GM21825 (cell line): ENCODE results near the gene PRDM16.

ENCODE experiments used
- ATAC-seq: cut with Tn5 transposase; IDR thresholded peaks from one replicate; pipeline ENCODE4 v1.9.1; 2021; ENCODE audit warnings: mild to moderate bottlenecking, moderate library complexity; ENCODE audit not compliant: unreplicated experiment

PRDM16 gene

GRCh38 chr1:3249631-3250501, 180.9 kb downstream of the PRDM16 start:
- no peak for ATAC-seq

- no peak for ATAC-seq
These were observed 181.6 kb downstream of the PRDM16 start for GRCh38 chr1:3250624-3251023.

- no peak for ATAC-seq
These were observed 182.2 kb downstream of the PRDM16 start for GRCh38 chr1:3251099-3251806.

GRCh38 chr1:3251807-3252428, 182.9 kb downstream of the PRDM16 start:
- ATAC-seq, result no peak

- no peak for ATAC-seq
These were observed 186.7 kb downstream of the PRDM16 start for GRCh38 chr1:3255680-3256079.

GRCh38 chr1:3257788-3258187, 188.8 kb downstream of the PRDM16 start:
- ATAC-seq, result no peak

- no peak for ATAC-seq
These were observed 189.5 kb downstream of the PRDM16 start for GRCh38 chr1:3258386-3259003.

- no peak for ATAC-seq
These were observed 190.0 kb downstream of the PRDM16 start for GRCh38 chr1:3259020-3259419.

GRCh38 chr1:3261007-3261968, 192.3 kb downstream of the PRDM16 start:
- no peak for ATAC-seq

- no peak for ATAC-seq
These were observed 193.1 kb downstream of the PRDM16 start for GRCh38 chr1:3261969-3262579.

GRCh38 chr1:3262681-3263286, 193.8 kb downstream of the PRDM16 start:
- ATAC-seq, result no peak

GRCh38 chr1:3263790-3264189, 194.8 kb downstream of the PRDM16 start:
- no peak for ATAC-seq

- no peak for ATAC-seq
These were observed 195.5 kb downstream of the PRDM16 start for GRCh38 chr1:3264456-3264855.

GRCh38 chr1:3265835-3266805, 197.1 kb downstream of the PRDM16 start:
- ATAC-seq, result no peak

GRCh38 chr1:3266870-3267549, 198.0 kb downstream of the PRDM16 start:
- no peak for ATAC-seq

GRCh38 chr1:3267550-3268270, 198.7 kb downstream of the PRDM16 start:
- no peak for ATAC-seq

GRCh38 chr1:3268281-3268680, 199.3 kb downstream of the PRDM16 start:
- no peak for ATAC-seq
